ENCODE measurements around the gene ZNF415. TPM values are rescaled to one million over a fixed set of nuclear protein-coding genes. Genes with fewer than 3 reads are reported as not detected.

The ZNF415 gene
- 10 to 100 TPM in 2 of 4 donors, 1 to 10 TPM in 2; 9.5 to 27.2 (median 14.7) TPM for total RNA-seq

DNA sequence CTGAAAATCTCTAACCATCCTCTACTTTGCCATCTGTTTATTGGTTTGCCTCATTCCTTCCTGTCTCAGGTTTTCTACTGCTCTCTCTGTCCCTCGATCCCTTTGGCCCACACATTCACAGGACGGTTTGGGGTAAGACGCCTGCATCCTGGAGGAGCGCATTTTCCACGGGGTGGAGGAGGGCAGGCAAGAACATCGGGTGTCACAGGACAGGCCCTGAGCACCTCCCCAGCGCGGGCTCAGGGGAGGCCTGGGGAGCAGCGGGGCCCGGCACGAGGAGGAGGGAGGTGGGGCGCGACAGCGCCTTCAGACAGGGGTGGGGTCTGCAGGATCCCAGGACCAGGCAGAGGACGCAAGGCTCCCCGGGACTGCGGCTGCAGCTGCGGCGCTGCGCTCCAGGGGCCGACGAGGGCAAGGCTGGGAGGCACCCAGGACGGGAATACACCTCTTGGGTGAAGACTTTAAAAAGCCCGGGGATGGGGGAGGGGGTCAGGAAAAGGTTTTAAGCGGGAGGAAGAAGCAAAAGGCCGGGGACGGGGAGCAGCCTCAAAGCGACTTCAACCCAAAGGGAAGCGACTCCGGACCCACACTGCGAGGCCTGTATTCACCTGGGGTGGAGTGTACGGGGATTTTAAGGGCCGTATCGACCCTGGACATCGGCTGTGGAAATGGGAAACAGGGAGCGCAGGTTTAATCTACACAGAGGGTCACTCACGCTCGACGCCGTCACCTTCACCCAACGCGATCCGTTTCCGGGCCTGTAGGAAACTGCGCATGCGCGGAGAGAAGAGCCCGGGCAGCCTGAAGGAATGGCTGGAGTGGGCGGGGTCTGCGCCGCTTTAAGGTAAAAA, at the start of gene ZNF415:
Gene ZNF415, minus strand, starts transcription at position 770 of the 851 bp plus-strand sequence. CDS start 10,234 bp downstream, outside the sequence.
- intact Hi-C loops (cut with DNase I; ENCODE audit: low total_unique reads), result no loop called here

DNA sequence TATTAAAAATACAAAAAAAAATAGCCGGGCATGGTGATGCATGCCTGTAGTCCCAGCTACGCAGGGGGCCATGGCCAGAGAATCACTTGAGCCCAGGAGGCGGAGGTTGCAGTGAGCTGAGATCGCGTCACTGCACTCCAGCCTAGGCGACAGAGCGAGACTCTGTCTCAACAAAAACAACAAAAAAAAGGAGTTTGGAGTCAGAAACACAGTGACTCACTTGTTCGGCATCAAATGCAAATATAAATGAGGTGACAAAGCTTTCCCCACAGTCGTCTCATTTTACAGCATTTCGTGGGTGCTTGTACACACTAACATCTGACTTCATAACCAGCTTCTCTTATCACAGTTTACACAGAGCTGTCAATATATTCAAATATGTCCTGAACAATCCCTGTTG, 49.5 kb upstream of the ZNF415 start:
- no peaks in the 10 kb centered on the region for H3K36me3 ChIP-seq
- intact Hi-C loops (cut with DNase I; ENCODE audit: low total_unique reads), result no loop called here
- no peaks in the 10 kb centered on the region for H3K27me3 ChIP-seq
- TF ChIP-seq POLR2A (IDR thresholded peaks at IDR 0.05), result no peak
- TF ChIP-seq, protein P1, sequence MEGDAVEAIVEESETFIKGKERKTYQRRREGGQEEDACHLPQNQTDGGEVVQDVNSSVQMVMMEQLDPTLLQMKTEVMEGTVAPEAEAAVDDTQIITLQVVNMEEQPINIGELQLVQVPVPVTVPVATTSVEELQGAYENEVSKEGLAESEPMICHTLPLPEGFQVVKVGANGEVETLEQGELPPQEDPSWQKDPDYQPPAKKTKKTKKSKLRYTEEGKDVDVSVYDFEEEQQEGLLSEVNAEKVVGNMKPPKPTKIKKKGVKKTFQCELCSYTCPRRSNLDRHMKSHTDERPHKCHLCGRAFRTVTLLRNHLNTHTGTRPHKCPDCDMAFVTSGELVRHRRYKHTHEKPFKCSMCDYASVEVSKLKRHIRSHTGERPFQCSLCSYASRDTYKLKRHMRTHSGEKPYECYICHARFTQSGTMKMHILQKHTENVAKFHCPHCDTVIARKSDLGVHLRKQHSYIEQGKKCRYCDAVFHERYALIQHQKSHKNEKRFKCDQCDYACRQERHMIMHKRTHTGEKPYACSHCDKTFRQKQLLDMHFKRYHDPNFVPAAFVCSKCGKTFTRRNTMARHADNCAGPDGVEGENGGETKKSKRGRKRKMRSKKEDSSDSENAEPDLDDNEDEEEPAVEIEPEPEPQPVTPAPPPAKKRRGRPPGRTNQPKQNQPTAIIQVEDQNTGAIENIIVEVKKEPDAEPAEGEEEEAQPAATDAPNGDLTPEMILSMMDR (IDR thresholded peaks at IDR 0.05), result no peak
- no peak overlapping the region for H3K27ac ChIP-seq
- no peaks in the 10 kb centered on the region for H3K9me3 ChIP-seq
- DNase-seq, result no peak
- no peak overlapping the region for H3K4me3 ChIP-seq
- H3K4me1 ChIP-seq, result no peaks in the 10 kb centered on the region

More for the DNA sequence above, at the start of gene ZNF415:
- Histone ChIP-seq H3K27me3 (no peaks in the 10 kb centered on the region), H3K4me1 (no peaks in the 10 kb centered on the region), H3K27ac (peak within 1 kb of the TSS; percentile 41 to 66), H3K36me3 (no peaks in the 10 kb centered on the region), H3K9me3 (no peaks in the 10 kb centered on the region), H3K4me3 (peak within 1 kb of the TSS; percentile 35 to 53)
- DNase-seq, result peak; percentile 82 to 85
- TF ChIP-seq POLR2A (IDR thresholded peaks at IDR 0.05), result peak in 1 of 2 donors; percentile 16
- TF ChIP-seq, protein P1 (IDR thresholded peaks at IDR 0.05), result no peak

DNA sequence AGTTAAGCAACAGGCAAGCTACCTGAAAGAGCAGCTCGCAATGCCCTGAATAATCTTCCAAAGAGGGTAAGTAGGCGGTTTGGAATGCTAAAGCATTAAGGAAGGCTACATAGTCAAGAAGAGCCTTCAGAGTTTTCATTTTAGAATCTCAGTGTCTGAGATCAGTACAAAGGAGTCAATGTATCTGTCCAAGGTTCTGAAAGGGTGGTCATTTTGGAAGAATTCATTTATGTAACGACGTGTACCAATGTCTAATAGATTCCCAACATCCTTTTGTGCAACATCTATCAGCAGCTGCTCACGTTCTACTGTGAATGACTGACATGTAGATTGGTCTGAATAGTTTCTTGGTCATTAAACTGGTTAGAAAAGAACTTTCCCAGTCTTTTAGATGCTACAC, 45.3 kb upstream of the ZNF415 start:
- DNase-seq, result no peak
- no peaks in the 10 kb centered on the region for H3K9me3 ChIP-seq
- H3K36me3 ChIP-seq, result no peaks in the 10 kb centered on the region
- H3K27ac ChIP-seq, result no peak overlapping the region
- H3K4me3 ChIP-seq, result no peak overlapping the region
- TF ChIP-seq POLR2A (IDR thresholded peaks at IDR 0.05), result no peak
- TF ChIP-seq, protein P1 (IDR thresholded peaks at IDR 0.05), result no peak
- no peaks in the 10 kb centered on the region for H3K4me1 ChIP-seq
- intact Hi-C loops (cut with DNase I; ENCODE audit: low total_unique reads), result no loop called here
- no peaks in the 10 kb centered on the region for H3K27me3 ChIP-seq

DNA sequence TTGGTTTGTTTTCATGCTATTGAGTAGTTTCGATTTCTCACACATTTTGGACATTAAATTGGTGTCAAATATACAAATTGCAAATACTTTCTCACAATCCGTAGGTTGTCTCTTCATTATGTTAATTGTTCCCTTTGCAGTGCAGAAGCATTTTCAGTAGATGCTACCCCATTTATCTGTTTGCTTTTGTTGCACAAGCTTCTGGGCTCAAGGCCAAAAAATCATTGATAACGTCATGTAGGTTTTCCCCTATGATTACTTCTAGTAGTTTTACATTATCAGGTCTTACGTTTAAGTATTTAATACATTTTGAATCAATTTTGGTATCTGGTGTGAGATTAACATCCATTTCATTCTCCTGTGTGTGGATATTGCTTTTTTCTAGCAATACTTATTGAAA, 40.2 kb upstream of the ZNF415 start:
- intact Hi-C loops (cut with DNase I; ENCODE audit: low total_unique reads), result no loop called here

DNA sequence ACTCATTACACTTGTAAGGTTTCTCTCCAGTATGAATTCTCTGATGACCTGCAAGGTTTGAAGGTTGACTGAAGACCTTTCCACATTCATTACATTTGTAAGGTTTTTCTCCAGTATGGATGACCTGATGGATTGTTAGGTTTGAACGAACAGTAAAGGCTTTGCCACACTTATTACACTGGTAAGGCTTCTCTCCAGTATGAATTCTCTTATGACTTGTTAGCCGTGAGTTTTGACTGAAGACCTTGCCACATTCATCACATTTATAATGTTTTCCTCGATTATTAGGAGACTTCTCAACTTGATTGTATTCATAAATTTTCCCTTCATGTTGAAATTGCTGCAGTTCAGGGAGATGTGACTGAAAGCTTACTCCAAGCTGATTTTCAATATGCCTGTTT, 33.0 kb upstream of the ZNF415 start:
- no peak for DNase-seq
- Histone ChIP-seq H3K9me3 (peaks cover 0 to 25% of the 10 kb centered on the region in 2 donors), H3K27me3 (no peaks in the 10 kb centered on the region), H3K4me1 (no peaks in the 10 kb centered on the region), H3K27ac (no peak overlapping the region), H3K36me3 (no peaks in the 10 kb centered on the region), H3K4me3 (no peak overlapping the region)
- TF ChIP-seq POLR2A (IDR thresholded peaks at IDR 0.05), result no peak
- TF ChIP-seq, protein P1 (IDR thresholded peaks at IDR 0.05), result no peak
- intact Hi-C loops (cut with DNase I; ENCODE audit: low total_unique reads), result no loop called here

More for the DNA sequence above, 40.2 kb upstream of the ZNF415 start:
- DNase-seq, result no peak
- no peaks in the 10 kb centered on the region for H3K27me3 ChIP-seq
- H3K4me3 ChIP-seq, result no peak overlapping the region
- H3K27ac ChIP-seq, result no peak overlapping the region
- H3K9me3 ChIP-seq, result no peaks in the 10 kb centered on the region
- H3K36me3 ChIP-seq, result no peaks in the 10 kb centered on the region
- no peak for TF ChIP-seq POLR2A (IDR thresholded peaks at IDR 0.05)
- TF ChIP-seq, protein P1 (IDR thresholded peaks at IDR 0.05), result no peak
- no peaks in the 10 kb centered on the region for H3K4me1 ChIP-seq

All from uterus (tissue), 4 donors.